Liver (tissue), 9 donors: ENCODE measurements around the gene ANKRD9. TPM values are rescaled to one million over a fixed set of nuclear protein-coding genes. Genes with fewer than 3 reads are reported as not detected.

Experiments used
- DNase-seq: peaks from one replicate; pipeline ENCODE4 v3.0.0-alpha.2; 2017; ENCODE audit warnings: low spot score
- H3K27ac ChIP-seq, 2 donors: one replicate each; pipeline ENCODE4 v1.7.0; 2013; ENCODE audit warnings: inconsistent platforms in 2 of 2, low read length in 2 of 2, control low read depth in 1 of 2, low read depth in 1 of 2, mild to moderate bottlenecking in 1 of 2
- H3K27me3 ChIP-seq, 4 donors: one replicate each; pipeline versions ENCODE4 v1.6.1 to v1.7.0; 2013; ENCODE audit warnings: low read length in 3 of 4, inconsistent platforms in 1 of 4, mild to moderate bottlenecking in 1 of 4, moderate library complexity in 1 of 4; ENCODE audit not compliant: control insufficient read depth in 4 of 4, insufficient read depth in 4 of 4
- H3K36me3 ChIP-seq, 4 donors: one replicate each; pipeline versions ENCODE4 v1.6.1 to v1.7.0; 2013; ENCODE audit warnings: low read length in 3 of 4, mild to moderate bottlenecking in 3 of 4, low read depth in 1 of 4, moderate library complexity in 1 of 4; ENCODE audit not compliant: control insufficient read depth in 4 of 4, insufficient read depth in 3 of 4
- H3K4me1 ChIP-seq, 4 donors: one replicate each; pipeline versions ENCODE4 v1.6.1 to v1.7.0; 2013; ENCODE audit warnings: low read length in 3 of 4, mild to moderate bottlenecking in 3 of 4, moderate library complexity in 1 of 4; ENCODE audit not compliant: control insufficient read depth in 4 of 4, insufficient read depth in 4 of 4
- H3K4me3 ChIP-seq, 3 donors: one replicate each; pipeline versions ENCODE4 v1.6.1 to v1.7.0; 2013; ENCODE audit warnings: low read length in 3 of 3, control low read depth in 1 of 3, low read depth in 1 of 3, mild to moderate bottlenecking in 1 of 3
- H3K9ac ChIP-seq, 2 donors: one replicate each; pipeline ENCODE4 v1.7.0; 2013; ENCODE audit warnings: low read length in 2 of 2, mild to moderate bottlenecking in 2 of 2, moderate library complexity in 2 of 2, control low read depth in 1 of 2, low read depth in 1 of 2
- H3K9me3 ChIP-seq, 4 donors: one replicate each; pipeline versions ENCODE4 v1.6.1 to v1.7.0; 2013; ENCODE audit warnings: low read length in 3 of 4; ENCODE audit not compliant: control insufficient read depth in 4 of 4
- ATF3 ChIP-seq: IDR thresholded peaks from 2 replicates; pipeline ENCODE4 v1.6.1; 2016; ENCODE audit warnings: antibody characterized with exemption
- EGR1 ChIP-seq, 2 donors: IDR thresholded peaks; 2 replicates each; pipeline ENCODE4 v1.6.1; 2016 to 2018; ENCODE audit warnings: antibody characterized with exemption in 2 of 2, low read depth in 2 of 2
- GABPA ChIP-seq, 2 donors: IDR thresholded peaks in 1 of 2; conservative IDR thresholded peaks in 1 of 2; 2 replicates each; pipeline ENCODE4 v1.6.1; 2016; ENCODE audit warnings: antibody characterized with exemption in 2 of 2, mild to moderate bottlenecking in 1 of 2, moderate library complexity in 1 of 2
- HNF4A ChIP-seq, 2 donors: conservative IDR thresholded peaks; 2 replicates each; pipeline ENCODE4 v1.6.1; 2016; ENCODE audit warnings: antibody characterized with exemption in 2 of 2, mild to moderate bottlenecking in 2 of 2
- HNF4G ChIP-seq: IDR thresholded peaks from 2 replicates; pipeline ENCODE4 v1.6.1; 2016; ENCODE audit warnings: antibody characterized with exemption
- MAX ChIP-seq: IDR thresholded peaks from 2 replicates; pipeline ENCODE4 v1.6.1; 2016; ENCODE audit warnings: antibody characterized with exemption
- NR2F2 ChIP-seq: IDR thresholded peaks from 2 replicates; pipeline ENCODE4 v1.6.1; 2016; ENCODE audit warnings: antibody characterized with exemption
- RAD21 ChIP-seq, 2 donors: IDR thresholded peaks; 2 replicates each; pipeline ENCODE4 v1.6.1; 2016; ENCODE audit warnings: antibody characterized with exemption in 2 of 2, mild to moderate bottlenecking in 2 of 2
- REST ChIP-seq: IDR thresholded peaks from 2 replicates; pipeline ENCODE4 v1.6.1; 2016; ENCODE audit warnings: antibody characterized with exemption, mild to moderate bottlenecking
- RXRA ChIP-seq, 2 donors: IDR thresholded peaks; 2 replicates each; pipeline ENCODE4 v1.6.1; 2017 to 2018; ENCODE audit warnings: antibody characterized with exemption in 2 of 2, mild to moderate bottlenecking in 1 of 2
- SP1 ChIP-seq: IDR thresholded peaks from 2 replicates; pipeline ENCODE4 v1.6.1; 2018; ENCODE audit warnings: antibody characterized with exemption, mild to moderate bottlenecking
- TAF1 ChIP-seq: conservative IDR thresholded peaks from 2 replicates; pipeline ENCODE4 v1.6.1; 2016; ENCODE audit warnings: antibody characterized with exemption, mild to moderate bottlenecking
- ZBTB33 ChIP-seq: IDR thresholded peaks from 2 replicates; pipeline ENCODE4 v1.6.1; 2016; ENCODE audit warnings: antibody characterized with exemption
- WGBS: extraction: QIAGEN DNeasy Blood & Tissue Kit; methylation state at CpG from one replicate; pipeline ENCODE4 v1.1.7; 2013; 5-methylcytosine and 5-hydroxymethylcytosine counted together
- polyA plus RNA-seq, 2 donors: library from polyadenylated mRNA; stranded (reverse) in 1 of 2; unstranded in 1 of 2; fragments of 200-250 nt in 1 of 2; fragments of >200 nt in 1 of 2; fragmentation: Nextera tagmentation in 1 of 2; extraction: Ambion mirVana in 1 of 2; gene quantifications; one replicate each; pipeline versions ENCODE4 v1.2.1 to v1.2.3, GENCODE V29; 2013 to 2015
- total RNA-seq, 2 donors: library from RNA; depleted of rRNA; stranded (reverse); fragments of >200 nt; gene quantifications; one replicate each; pipeline ENCODE4 v1.2.3, GENCODE V29; 2014
- donor health status: healthy.
- donor health status: healthy.
- donor health status: healthy.
- donor health status: healthy.
- donor health status: healthy.

Gene ANKRD9
- total and polyA plus RNA-seq, 4 donors: 1.5 to 67.5 (median 7.5) TPM

- Histone ChIP-seq H3K27ac (no peak overlapping the region), H3K27me3 (no peaks in the 10 kb centered on the region), H3K4me1 (no peaks in the 10 kb centered on the region), H3K36me3 (peaks cover 0 to 7% (median under 1%) of the 10 kb centered on the region in 4 donors), H3K9ac (no peak overlapping the region), H3K9me3 (no peaks in the 10 kb centered on the region), H3K4me3 (no peak overlapping the region)
- no peak for TF ChIP-seq REST
- TF ChIP-seq TAF1: no peak
- no peak for TF ChIP-seq MAX
- TF ChIP-seq GABPA (IDR thresholded peaks at IDR 0.05 in 1 of 2, conservative IDR thresholded peaks at IDR 0.05 in 1 of 2): no peak
- TF ChIP-seq NR2F2: no peak
- no peak for TF ChIP-seq HNF4A (conservative IDR thresholded peaks at IDR 0.05)
- TF ChIP-seq HNF4G: no peak
- no peak for TF ChIP-seq SP1
- WGBS: 97% methylated on average over 2 of the region's 2 CpGs
- DNase-seq: no peak
Measured at GRCh38 chr14:102473559-102473958, 36.0 kb downstream of the ANKRD9 start.

- H3K9me3 ChIP-seq: no peaks in the 10 kb centered on the region
- TF ChIP-seq RAD21 (IDR thresholded peaks at IDR 0.05) (no peak), ATF3 (no peak), MAX (no peak), RXRA (IDR thresholded peaks at IDR 0.05) (no peak), GABPA (IDR thresholded peaks at IDR 0.05 in 1 of 2, conservative IDR thresholded peaks at IDR 0.05 in 1 of 2) (no peak), SP1 (no peak), TAF1 (no peak)
- H3K9ac ChIP-seq: no peak overlapping the region
- H3K4me3 ChIP-seq: no peak overlapping the region
- 90% methylated on average over 9 of the region's 9 CpGs for WGBS
- no peak overlapping the region for H3K27ac ChIP-seq
- DNase-seq: no peak
- no peaks in the 10 kb centered on the region for H3K27me3 ChIP-seq
- no peaks in the 10 kb centered on the region for H3K4me1 ChIP-seq
- H3K36me3 ChIP-seq: peaks cover 0 to 8% (median 3%) of the 10 kb centered on the region in 4 donors
Measured at GRCh38 chr14:102472791-102473150, 36.8 kb downstream of the ANKRD9 start.

GRCh38 chr14:102471921-102472790, 37.4 kb downstream of the ANKRD9 start:
- no peaks in the 10 kb centered on the region for H3K9me3 ChIP-seq
- DNase-seq: no peak
- WGBS: 89% methylated on average over 8 of the region's 8 CpGs
- no peaks in the 10 kb centered on the region for H3K4me1 ChIP-seq
- H3K36me3 ChIP-seq: peaks cover 0 to 8% (median 3%) of the 10 kb centered on the region in 4 donors
- no peaks in the 10 kb centered on the region for H3K27me3 ChIP-seq
- no peak overlapping the region for H3K9ac ChIP-seq
- no peak overlapping the region for H3K4me3 ChIP-seq
- H3K27ac ChIP-seq: no peak overlapping the region
- TF ChIP-seq ZBTB33 (no peak), EGR1 (IDR thresholded peaks at IDR 0.05; ENCODE audit: low read depth in 2 of 2) (no peak), REST (no peak), GABPA (IDR thresholded peaks at IDR 0.05 in 1 of 2, conservative IDR thresholded peaks at IDR 0.05 in 1 of 2) (no peak), MAX (no peak), HNF4G (no peak), HNF4A (conservative IDR thresholded peaks at IDR 0.05) (no peak)
